GM19438 (cell line): ENCODE results near the gene CSNK1G2.

Source experiments
- ATAC-seq: cut with Tn5 transposase; IDR thresholded peaks from one replicate; pipeline ENCODE4 v1.9.1; 2021; ENCODE audit warnings: low read depth; ENCODE audit not compliant: unreplicated experiment

The CSNK1G2 gene

GRCh38 chr19:1962674-1963073 is 21.7 kb downstream of the CSNK1G2 start:
- no peak for ATAC-seq

GRCh38 chr19:1967087-1967608 is 26.2 kb downstream of the CSNK1G2 start:
- no peak for ATAC-seq

- ATAC-seq = no peak
Observed at GRCh38 chr19:1968279-1969175, 27.6 kb downstream of the CSNK1G2 start.

- ATAC-seq = no peak
Observed at GRCh38 chr19:1969176-1970002, 28.4 kb downstream of the CSNK1G2 start.

GRCh38 chr19:1970003-1970805 is 29.2 kb downstream of the CSNK1G2 start:
- no peak for ATAC-seq

- ATAC-seq = no peak
Observed at GRCh38 chr19:1970806-1971502, 30.0 kb downstream of the CSNK1G2 start.

GRCh38 chr19:1974381-1975161 is 33.6 kb downstream of the CSNK1G2 start:
- ATAC-seq = no peak

- no peak for ATAC-seq
Observed at GRCh38 chr19:1975162-1975480, 34.1 kb downstream of the CSNK1G2 start.

GRCh38 chr19:1977120-1977519 is 36.1 kb downstream of the CSNK1G2 start:
- ATAC-seq = no peak

- ATAC-seq = no peak
Observed at GRCh38 chr19:1978346-1978894, 37.4 kb downstream of the CSNK1G2 start.

GRCh38 chr19:1979017-1979416 is 38.0 kb downstream of the CSNK1G2 start:
- no peak for ATAC-seq

GRCh38 chr19:1979642-1980041 is 38.7 kb downstream of the CSNK1G2 start:
- no peak for ATAC-seq

- ATAC-seq = no peak
Observed at GRCh38 chr19:1980091-1980808, 39.3 kb downstream of the CSNK1G2 start.

- ATAC-seq = no peak
Observed at GRCh38 chr19:1980809-1981181, 39.8 kb downstream of the CSNK1G2 start.

- ATAC-seq = no peak
Observed at GRCh38 chr19:1981253-1981652, 40.3 kb downstream of the CSNK1G2 start.

GRCh38 chr19:1984357-1984756 is 43.4 kb downstream of the CSNK1G2 start:
- no peak for ATAC-seq

- ATAC-seq = no peak
Observed at GRCh38 chr19:1985588-1986356, 44.8 kb downstream of the CSNK1G2 start.
